Right hindlimb (tissue), 1 donor: ENCODE data around the gene RASSF3.
"Not testable (repeated sequence)": the region's sequence is repeated elsewhere in the genome, so short reads cannot be mapped to it uniquely, and the experiment has no call there.

Source experiments
- DNase-seq: peaks from one replicate; pipeline ENCODE4 v3.0.0-alpha.2; 2018

The RASSF3 gene, protein sequence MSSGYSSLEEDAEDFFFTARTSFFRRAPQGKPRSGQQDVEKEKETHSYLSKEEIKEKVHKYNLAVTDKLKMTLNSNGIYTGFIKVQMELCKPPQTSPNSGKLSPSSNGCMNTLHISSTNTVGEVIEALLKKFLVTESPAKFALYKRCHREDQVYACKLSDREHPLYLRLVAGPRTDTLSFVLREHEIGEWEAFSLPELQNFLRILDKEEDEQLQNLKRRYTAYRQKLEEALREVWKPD

DNA sequence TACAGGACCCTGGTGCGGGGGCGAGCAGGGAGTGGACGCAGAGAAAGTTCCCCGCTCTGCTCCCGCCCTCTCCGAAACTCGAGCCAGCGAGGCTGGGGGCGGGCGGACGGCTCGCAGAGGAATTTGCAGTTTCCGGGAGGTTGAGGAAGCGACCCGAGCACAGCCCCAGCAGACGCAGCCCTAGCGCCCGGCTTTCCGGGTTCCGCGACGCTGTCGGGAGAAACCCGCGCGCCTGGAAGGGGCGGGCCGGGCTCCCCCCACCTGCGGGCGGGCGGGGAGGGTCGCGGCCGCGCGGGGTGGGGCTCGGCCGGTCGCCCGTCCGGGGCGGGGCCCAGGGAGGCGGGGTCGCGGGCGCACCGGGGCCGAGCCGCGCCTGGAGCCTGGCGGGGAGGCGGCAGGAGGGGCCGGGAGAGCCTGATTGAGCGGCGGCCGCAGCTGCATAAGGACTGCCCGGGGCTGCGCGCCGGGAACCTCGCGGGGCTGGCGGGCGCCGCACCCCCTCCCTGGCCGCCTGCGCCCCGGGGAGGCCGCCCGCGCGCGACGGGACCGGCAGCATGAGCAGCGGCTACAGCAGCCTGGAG, at the start of gene RASSF3:
Gene RASSF3 (plus strand): TSS at position 417 of the 581 bp plus-strand sequence. CDS start 138 bp downstream, at position 555.
- peak; percentile 90 for DNase-seq

DNA sequence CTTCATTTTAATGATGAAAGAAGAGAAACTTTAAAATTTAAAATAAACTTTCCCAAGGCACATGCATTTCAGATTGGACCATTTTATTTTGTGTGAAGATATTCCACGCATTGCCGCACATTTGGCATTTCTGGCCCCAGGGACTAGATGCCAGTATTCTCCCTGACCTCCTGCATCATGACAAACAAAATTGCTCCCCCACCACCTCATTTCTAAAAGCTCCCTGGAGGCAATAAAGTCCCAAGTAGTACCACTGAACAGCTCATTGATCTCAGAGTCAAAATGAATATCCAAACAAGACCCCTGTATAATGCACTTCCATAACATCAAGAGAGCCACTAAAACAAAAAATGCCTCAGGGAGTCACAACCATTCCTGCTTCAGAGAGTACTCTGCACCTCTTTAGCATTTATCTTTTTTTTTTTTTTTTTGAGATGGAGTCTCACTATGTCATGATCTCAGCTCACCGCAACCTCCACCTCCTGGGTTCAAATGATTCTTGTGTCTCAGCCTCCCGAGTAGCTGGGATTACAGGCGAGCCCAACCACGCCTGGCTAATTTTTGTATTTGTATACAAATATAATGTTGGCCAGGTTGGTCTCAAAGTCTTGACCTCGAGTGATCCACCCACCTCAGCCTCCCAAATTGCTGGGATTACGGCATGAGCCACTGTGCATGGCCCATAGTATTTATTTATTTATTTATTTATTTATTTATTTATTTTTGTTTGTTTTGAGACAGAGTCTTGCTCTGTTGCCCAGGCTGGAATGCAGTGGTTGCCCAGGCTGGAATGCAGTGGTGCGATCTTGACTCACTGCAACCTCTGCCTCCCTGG, 48.8 kb upstream of the RASSF3 start:
- no peak for DNase-seq

DNA sequence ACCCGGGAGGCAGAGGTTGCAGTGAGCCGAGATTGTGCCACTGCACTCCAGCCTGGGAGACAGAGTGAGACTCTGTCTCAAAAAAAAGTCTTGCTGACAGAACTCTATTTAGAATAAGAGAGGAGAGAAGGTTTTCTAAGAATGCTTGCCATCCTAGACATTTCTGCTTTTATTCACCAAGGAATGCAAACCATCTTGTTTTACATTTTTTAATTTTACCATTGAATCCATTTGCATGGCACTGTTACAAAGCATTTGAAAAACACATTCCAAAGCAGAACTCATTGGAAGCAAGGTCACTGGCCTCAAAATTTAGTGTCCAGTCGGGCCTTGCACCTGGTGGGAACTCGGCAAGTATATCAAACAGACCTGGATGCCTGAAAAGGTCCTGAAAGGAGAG, 44.2 kb upstream of the RASSF3 start:
- DNase-seq = no peak

DNA sequence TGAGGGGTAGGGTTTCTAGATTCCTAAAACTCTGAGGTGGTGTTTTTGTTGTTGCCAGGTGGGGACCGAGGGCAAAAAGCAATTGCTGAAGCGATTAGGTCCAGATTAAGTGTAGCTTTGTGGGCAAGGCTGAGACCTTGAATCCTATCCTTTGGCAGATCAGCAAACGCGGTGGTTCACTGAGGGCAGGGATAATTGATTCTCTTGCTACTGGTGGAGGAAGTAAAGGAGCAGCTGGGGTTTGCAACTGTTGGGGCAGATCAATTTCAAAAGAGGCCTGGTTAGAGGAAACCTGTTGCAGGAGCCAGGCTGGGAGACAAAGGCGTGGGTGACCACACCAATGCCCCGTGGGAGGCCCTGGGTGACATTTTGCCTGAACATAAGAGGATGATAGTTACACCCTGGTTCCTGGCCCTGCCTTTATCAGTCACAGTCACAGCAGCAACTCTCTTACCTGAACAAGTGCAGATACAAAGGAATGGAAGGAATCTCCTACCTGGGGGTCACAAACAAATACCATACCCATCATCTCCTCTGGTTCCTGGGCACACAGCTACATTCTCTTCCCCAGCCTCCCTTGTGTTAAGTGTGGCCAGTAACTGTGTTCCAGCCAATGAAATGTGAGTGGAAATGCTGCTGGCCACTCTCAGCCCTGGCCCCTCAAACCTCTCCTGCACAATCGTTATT, 43.3 kb upstream of the RASSF3 start:
- peak; percentile 41 for DNase-seq

DNA sequence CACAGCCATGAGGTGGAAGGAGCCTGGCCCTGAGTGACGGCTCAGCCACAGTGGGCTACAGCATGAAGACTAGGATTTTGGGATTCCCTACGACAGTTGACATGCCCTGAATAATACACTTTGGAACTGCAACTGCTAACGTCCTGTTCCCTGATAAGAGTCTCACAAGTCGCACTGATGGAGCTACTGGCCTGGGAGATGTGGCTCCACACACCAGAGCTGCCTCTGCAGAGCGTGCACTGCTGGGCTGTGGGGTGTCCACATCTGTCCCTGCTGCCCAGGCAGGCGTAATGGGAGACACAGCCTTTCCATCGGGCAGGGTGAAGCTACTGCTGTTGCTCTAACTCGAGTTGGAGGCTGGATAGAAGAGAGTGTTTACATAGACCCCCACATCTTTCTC, 42.7 kb upstream of the RASSF3 start:
- no peak for DNase-seq

DNA sequence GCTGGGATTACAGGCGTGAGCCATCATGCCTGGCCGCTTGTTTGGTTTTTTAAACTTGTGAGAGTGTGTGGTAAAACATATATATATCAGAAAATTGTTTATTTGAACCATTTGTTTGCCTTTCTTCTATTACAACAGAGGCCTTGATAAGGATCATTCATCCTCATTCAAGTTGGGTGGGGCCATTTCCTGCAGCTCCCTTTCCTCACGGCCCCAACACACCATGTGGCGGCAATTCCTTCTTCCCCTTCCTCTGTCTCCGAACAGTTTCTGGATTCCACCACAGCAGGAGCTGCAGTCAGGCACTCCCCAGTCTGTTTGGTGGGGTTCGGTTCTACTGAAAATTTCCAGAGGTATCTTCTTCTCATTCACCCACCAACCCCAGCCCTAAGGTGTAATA, 42.0 kb upstream of the RASSF3 start:
- DNase-seq = no peak

DNA sequence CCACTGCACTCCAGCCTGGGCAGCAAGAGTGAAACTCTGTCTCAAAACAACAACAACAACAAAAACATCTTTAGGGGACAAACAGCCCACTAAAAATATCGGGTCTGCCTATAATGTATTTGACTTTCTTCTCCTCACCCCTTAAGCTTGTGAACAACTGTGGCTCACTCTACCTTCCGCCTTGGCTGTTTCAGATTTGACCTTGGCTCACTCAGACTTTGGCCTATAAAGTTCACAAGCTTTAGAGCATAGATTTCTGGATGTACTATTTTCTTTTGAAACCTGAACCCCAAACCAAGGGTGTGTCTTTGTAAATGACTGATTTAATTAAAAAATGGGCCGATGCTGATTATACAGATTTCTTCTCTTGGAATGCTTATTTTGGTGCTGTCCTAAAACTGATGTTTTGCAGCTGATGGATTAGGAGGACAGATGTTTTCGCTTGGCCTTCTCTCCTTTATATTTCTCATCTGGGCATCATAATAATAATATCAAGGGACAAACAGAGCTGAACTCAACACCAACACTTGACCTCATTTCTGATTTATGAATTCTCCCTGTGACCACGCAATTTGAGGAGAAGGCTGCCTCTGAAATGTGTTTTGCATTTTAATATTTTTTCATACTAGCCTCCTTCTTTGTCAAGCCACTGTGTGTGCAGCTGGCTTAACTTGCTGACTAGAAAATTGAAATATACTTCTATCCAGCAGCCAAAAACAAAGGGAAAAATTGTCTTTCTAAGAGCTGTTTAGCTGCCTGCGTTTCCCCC, 40.2 kb upstream of the RASSF3 start:
- DNase-seq = peak; percentile 32

DNA sequence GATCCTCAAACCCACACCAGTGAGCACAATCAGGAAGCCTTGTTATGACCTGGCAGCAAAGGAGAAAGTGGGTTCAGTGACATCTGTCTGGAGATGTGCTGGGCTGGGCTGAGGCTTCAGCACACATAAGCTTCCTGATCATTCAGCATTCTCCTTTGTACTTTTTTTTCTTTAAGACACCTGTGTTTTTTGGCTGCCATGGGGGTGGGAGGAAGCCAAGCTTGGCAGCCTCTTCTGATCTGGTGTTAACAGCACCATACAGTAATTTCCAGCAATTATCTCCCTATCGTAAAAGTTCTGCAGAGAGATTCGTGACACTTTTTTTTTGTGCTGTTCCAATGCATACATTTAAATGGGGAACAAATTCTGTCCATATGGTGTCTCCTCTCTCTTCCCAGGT, 38.9 kb upstream of the RASSF3 start:
- DNase-seq = peak; percentile 40

DNA sequence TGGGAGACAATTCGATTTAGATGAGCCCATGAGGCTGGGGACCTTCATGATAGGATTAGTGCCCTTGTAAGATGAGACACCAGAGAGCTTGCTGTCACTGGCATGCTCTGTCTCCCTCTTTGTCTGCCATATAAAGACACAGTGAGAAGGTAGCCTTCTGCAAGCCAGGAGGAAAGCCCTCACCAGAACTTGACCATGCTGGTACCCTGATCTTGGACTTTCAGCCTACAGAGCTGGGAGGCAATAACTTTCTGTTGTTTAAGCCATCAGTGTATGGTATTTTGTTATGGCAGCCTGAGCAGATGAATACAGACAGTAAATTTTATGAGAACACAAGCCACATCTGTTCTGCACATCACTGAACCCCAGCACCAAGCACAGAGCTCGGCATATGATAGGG, 38.1 kb upstream of the RASSF3 start:
- no peak for DNase-seq

DNA sequence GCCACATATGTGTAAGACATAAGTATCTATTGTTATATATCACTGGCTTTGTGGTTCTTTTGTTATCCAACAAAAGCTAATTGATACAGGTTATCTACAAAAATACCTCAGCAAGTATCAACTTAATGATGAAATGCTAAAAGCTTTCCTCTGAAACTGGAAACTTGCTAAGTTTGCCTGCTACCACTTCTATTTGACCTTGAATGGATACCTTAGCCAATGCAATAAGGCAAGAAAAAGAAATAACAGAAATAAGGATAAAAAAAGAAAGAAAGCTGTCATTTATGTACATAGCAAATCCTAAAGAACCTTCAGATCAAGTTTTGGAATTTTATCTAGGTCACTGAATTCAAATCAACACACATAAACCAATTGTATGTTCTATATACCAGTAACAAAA, 35.5 kb upstream of the RASSF3 start:
- DNase-seq = no peak

DNA sequence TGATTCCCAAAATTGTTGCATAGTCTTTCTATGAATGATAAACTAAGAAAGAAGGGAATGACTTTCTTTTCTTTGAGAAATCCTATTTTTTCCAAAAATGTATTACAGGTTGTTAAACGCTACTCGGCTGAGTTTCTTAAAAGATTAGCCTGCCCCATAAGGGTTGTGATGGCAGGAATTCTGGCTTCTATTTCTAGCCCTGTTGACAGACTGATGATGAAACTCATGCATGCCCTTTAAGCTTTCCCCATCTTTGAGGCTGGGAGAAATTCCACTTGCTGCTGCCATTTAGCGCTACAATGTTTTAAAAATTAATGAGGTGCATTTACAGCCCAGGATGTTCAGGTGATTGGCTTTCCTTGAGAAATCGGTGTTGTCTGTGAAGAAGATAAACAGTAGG, 33.2 kb upstream of the RASSF3 start:
- no peak for DNase-seq

DNA sequence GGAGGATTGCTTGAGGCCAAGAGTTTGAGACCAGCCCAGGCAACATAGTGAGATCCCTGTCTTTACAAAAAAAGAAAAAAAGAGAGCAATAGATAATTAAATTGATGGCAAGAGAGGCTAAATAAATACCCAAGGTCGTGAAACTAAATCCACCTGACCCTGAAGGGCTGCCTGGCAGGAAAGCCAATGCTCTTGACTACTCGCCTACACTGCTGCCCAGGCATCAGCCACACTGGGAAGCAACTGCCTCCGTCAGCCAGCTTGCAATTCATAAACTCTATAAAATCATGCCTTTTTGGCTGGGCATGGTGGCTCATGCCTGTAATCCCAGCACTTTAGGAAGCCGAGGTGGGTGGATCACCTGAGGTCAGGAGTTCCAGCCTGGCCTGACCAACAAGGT, 31.7 kb upstream of the RASSF3 start:
- no peak for DNase-seq

DNA sequence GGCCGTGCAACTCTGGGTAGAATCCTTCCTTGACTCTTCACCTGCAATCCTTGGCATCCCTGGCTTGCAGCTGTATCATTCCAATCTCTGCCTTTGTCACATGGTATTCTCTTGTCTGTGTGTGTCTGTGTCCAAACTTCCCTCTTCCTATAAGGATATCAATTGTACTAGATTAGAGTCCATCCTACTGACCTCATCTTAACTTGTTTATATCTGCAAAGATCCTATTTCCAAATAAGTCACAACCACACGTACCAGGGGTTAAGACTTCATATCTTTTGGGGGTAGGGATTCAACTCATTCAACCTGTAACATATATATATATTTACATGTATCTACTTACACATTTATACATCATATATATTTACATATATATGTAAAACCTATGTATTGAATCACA, 29.6 kb upstream of the RASSF3 start:
- no peak for DNase-seq

DNA sequence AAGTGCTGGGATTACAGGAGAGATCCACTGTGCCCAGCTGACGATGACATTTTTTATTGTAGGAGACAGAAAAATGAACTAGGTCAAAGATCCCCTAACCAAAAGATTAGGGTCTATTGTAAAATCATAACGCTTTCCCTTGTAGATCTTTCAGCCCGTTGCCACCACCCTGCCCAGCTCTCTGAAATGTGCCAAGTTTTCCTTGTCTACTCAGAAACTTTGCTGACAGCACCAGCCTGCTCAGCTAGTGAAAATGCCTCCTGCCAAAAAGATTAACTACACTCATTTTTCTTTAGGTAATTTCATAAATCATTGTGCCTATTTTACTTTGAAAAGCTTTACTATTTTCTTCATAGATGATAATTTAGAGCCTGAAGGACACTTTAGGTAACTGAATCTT, 28.2 kb upstream of the RASSF3 start:
- DNase-seq = no peak

DNA sequence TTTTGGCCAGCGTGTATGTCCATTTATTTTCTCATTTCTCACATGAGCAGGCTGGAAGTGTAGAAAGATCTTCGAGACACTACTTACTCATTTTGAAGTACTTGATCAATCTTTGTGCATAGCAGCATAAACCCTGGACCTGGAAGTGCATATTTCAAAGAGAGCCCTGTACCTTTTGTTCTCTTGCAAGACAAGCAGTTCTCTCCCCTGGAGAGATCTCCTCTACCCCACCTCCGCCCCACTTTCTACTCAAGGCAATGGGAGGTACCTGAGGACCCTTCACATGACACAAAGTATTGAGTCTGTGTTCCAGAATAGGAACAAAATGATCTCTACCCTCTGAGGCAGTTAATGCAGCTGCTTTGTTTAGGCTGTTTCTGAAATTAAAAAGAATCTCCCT, 27.4 kb upstream of the RASSF3 start:
- no peak for DNase-seq

DNA sequence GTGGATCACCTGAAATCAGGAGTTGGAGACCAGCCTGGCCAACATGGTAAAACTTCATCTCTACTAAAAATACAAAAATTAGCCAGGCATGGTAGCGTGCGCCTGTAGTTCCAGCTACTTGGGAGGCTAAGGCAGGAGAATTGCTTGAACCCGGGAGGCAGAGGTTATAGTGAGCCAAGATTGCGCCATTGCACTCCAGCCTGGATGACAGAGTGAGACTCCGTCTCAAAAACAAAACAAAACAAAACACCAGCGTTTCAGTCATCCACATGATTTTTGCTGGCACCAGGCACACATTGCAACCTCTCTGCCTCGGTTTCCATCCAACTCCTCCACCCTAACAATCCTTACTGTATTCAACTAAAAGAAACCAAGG, 26.9 kb upstream of the RASSF3 start:
- not testable (repeated sequence) for DNase-seq

DNA sequence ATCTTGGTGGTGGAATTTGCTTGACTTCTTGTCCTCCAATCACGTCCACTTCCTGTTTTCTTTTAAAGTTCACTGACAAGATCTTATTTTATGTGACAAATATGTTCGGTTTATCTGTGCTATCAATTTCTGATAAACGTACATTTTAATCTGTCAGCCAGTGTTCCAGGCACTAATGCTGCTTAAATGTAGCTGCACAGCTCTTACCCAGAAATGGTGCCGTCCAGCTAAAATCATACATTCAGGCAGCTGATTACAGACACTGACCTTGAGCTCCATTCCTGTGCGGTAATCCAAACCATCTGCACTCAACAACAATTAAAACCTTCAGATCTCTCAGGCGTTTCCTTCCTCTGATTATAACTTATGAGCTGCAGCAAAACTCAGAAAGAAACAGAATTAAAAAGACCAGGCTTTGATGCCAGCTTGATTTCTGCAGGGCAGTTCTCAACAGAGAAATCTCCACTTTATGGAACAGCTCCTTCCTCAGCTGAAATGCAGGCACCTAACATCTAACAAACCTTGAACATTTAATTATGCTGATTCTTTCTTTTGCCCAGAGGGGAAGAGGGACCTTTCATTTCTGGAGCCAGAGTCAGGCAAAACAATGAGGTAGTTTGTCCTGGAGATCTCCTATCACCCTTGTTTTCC, 26.4 kb upstream of the RASSF3 start:
- DNase-seq = no peak

DNA sequence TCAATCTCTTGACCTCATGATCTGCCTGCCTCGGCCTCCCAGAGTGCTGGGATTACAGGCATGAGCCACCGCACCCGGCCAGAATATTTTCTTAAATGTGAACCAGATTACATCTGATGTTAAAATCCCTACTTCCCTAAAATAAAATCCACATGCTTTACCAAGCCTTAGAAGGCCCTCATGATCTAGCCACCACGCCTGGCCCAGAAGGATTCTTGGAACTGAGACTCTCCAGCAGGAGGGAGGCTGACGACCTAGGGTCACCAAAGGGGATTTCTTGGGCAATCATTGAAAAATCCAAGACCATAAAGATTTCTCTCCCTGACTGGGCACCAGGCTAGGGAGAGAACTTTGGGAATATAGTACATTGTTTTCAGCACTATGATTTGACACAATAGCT, 25.2 kb upstream of the RASSF3 start:
- no peak for DNase-seq

DNA sequence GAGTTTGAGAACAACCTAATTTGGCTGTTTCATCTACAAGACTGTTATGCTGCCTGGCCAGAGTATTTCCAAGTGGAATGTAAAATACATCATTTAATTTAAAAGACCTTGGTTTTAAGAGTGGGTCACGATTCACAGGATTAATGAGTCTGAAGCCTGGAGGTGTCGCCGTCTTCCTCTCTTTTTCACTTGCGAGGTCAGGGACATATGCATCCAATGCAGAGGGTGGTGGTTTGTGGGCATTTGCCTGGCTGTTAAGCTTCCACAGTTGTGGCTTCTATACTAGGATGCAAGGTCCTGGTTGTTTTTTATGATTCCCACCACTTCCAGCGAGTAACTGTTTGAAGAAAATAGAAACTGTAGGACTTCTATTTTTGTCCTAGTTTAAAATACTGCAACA, 22.8 kb upstream of the RASSF3 start:
- no peak for DNase-seq

DNA sequence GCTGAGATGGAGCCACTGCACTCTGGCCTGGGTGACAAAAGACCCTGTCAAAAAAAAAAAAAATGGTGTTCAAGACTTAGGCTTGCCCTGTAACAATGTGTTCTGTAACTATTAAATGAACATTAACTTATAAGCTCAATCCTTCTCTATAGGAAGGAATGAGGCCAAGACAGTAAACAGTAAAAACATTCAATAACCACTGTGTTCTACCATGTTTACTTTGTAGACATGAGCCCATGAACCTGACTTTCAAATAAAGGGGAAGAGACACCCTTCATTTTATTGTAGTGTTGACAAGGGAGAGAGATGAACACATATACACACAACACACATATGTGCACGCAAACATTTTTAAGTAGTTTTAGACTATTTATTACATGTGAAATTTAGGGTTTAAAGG, 20.1 kb upstream of the RASSF3 start:
- no peak for DNase-seq

DNA sequence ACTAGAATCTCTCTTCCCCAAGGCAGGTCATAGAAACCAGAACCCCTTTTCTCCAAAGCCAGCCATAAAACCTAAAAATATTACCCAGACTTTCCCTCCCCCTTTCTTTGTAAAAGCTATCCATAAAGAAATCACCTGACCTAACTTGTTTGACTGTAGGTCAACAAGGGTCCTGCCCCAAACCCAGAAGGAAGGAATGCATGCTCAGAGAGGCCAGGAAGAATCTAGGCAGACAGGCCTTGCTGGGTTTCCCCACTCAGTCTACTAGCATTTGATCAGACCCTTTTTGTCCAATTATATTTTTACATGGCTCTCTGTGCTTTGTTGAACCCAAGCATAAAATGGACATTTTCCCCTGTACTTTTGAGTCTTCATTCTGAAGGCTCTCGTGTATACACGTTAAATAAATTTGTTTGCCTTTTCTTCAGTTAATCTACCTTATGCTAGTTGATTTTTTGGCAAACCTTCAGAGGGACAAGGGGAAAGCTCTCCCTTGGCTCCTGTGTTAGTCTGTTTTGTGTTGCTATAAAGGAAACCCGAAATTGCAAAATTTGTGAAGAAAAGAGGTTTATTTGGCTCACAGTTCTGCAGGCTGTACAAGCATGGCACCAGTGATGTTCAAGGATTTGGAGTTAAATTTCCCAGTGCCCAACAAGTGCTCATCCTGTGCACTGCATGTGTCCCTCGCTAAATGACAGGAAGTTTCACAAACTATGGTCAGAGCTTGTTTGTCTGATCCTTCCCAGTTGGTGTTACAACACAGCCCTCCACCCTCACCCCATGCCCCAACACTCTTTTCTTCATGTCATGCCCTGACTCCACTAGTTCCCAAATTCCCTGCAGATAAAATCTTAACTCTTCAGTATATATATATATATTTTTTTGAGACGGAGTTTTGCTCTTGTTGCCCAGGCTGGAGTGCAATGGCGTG, 14.2 kb upstream of the RASSF3 start:
- DNase-seq = no peak
